K562 (cell line): Measurements from ENCODE around the gene PRTN3. TPM values are rescaled to one million over a fixed set of nuclear protein-coding genes. Genes with fewer than 3 reads are reported as not detected.

Source experiments
- BRD4 ChIP-seq: fragments of 200-600 bp; sonication (generic); IDR thresholded peaks from 2 replicates; pipeline ENCODE4 v1.6.1; 2017; ENCODE audit warnings: inconsistent platforms
- CREB3L1 ChIP-seq: fragments of 450-650 bp; IDR thresholded peaks from 2 replicates; pipeline ENCODE4 v1.6.1; 2014; ENCODE audit warnings: low read depth, mild to moderate bottlenecking, moderate library complexity, borderline replicate concordance
- DIDO1 ChIP-seq: fragments of 450-650 bp; IDR thresholded peaks from 2 replicates; pipeline ENCODE4 v1.6.1; 2016; ENCODE audit warnings: low read depth, missing biosample characterization, missing genetic modification characterization
- DPF2 ChIP-seq: fragments of 450-650 bp; IDR thresholded peaks from 2 replicates; pipeline ENCODE4 v1.6.1; 2016
- ESRRB ChIP-seq: fragments of 250-450 bp; sonication (Bioruptor Pico); IDR thresholded peaks from 2 replicates; pipeline ENCODE4 v1.5.0; 2020; ENCODE audit warnings: mild to moderate bottlenecking, moderate library complexity, borderline replicate concordance
- KDM1A ChIP-seq, 2 experiments: fragments of 450-650 bp; IDR thresholded peaks; 2 replicates each; pipeline ENCODE4 v1.6.1; 2016; ENCODE audit warnings: mild to moderate bottlenecking in 2 of 2
- MGA ChIP-seq: fragments of 450-650 bp; IDR thresholded peaks from 2 replicates; pipeline ENCODE4 v1.6.1; 2016; ENCODE audit warnings: mild to moderate bottlenecking, moderate library complexity
- MITF ChIP-seq: IDR thresholded peaks from 2 replicates; pipeline ENCODE4 v1.6.1; 2014; ENCODE audit warnings: antibody characterized with exemption
- NR2F6 ChIP-seq: fragments of 450-650 bp; formaldehyde crosslinking; IDR thresholded peaks from 2 replicates; pipeline ENCODE4 v1.4.0; 2020; ENCODE audit warnings: mild to moderate bottlenecking
- TCF3 ChIP-seq: sonication (generic); formaldehyde crosslinking; IDR thresholded peaks from 2 replicates; pipeline ENCODE4 v1.4.0; 2020; ENCODE audit warnings: mild to moderate bottlenecking, missing genetic modification reagents
- TFAM ChIP-seq: fragments of 250-450 bp; sonication (Bioruptor Pico); conservative IDR thresholded peaks from 2 replicates; pipeline ENCODE4 v1.5.0; 2021; ENCODE audit warnings: mild to moderate bottlenecking, moderate library complexity
- ZC3H4 ChIP-seq: sonication (generic); formaldehyde crosslinking; IDR thresholded peaks from 2 replicates; pipeline ENCODE4 v1.9.0; 2021; ENCODE audit warnings: missing genetic modification reagents, borderline replicate concordance
- ZNF324 ChIP-seq: fragments of 250-450 bp; sonication (Bioruptor Pico); IDR thresholded peaks from 2 replicates; pipeline ENCODE4 v1.4.0; 2020; ENCODE audit warnings: mild to moderate bottlenecking
- ZNF444 ChIP-seq: fragments of 250-450 bp; sonication (Bioruptor Pico); IDR thresholded peaks from 2 replicates; pipeline ENCODE4 v1.4.0; 2020; ENCODE audit warnings: mild to moderate bottlenecking, moderate library complexity
- polyA plus RNA-seq, 8 experiments: library from polyadenylated mRNA; depleted of rRNA in 4 of 8; stranded (reverse) in 5 of 8; unstranded in 3 of 8; fragments of >200 nt; fragmentation: Nextera tagmentation in 2 of 8; fragmentation: Illumina TruSeq in 1 of 8; extraction: Ambion mirVana in 2 of 8; extraction: Trizol in 1 of 8; gene quantifications; 2 replicates each; pipeline versions ENCODE4 v1.2.1 to v1.2.3, GENCODE V29; 2011 to 2014; ENCODE audit warnings: inconsistent platforms in 1 of 8, missing spikeins in 1 of 8
- total RNA-seq, 7 experiments: library from RNA; depleted of rRNA in 6 of 7; stranded (reverse); fragments of >200 nt in 6 of 7; fragmentation: Illumina TruSeq in 2 of 7; extraction: Trizol in 2 of 7; gene quantifications; 2 replicates each; pipeline versions ENCODE4 v1.2.1 to v1.2.3, GENCODE V29; 2011 to 2021; ENCODE audit warnings: low replicate concordance in 1 of 7

The PRTN3 gene
- total and polyA plus RNA-seq, 9 of the 15 experiments (the other 6 are each of a cell fraction or from before 2014, with no cell fraction given), result 0.14 to 0.86 (median 0.43) TPM; not detected in 3

- TF ChIP-seq MITF (no peak), BRD4 (peak; percentile 83; the same call in 1 of the 2 replicates), ZC3H4 (CRISPR knock-in tag) (no peak), KDM1A (IDR thresholded peaks at IDR 0.05) (peak in 1 of 2 experiments; percentile 88; a peak in 2 of 4 replicates), TFAM (CRISPR knock-in tag) (no peak), DIDO1 (tag) (no peak), CREB3L1 (no peak), ZNF324 (CRISPR knock-in tag) (no peak), ESRRB (no peak), NR2F6 (CRISPR knock-in tag) (no peak), MGA (no peak), TCF3 (CRISPR knock-in tag) (peak; percentile 61; the same call in 1 of the 2 replicates), DPF2 (peak; percentile 80), ZNF444 (CRISPR knock-in tag) (peak; percentile 74; the same call in 1 of the 2 replicates)
Observed at GRCh38 chr19:791567-792305, 49.1 kb upstream of the PRTN3 start (continued).
